AG04449 (cell line): ENCODE results near the gene ABLIM1.

Experiments used
- CTCF ChIA-PET: fragments of 350-600 bp; formaldehyde crosslinking; extraction: SDS; loops from one replicate; lab custom pipeline; 2021; ENCODE audit warnings: antibody characterized with exemption; lab: Yijun Ruan, JAX
- POLR2A ChIA-PET: fragments of 400-600, 350-600 bp; formaldehyde crosslinking; extraction: SDS; loops from one replicate; lab custom pipeline; 2020; ENCODE audit warnings: antibody characterized with exemption, inconsistent platforms; lab: Yijun Ruan, JAX
- DNase-seq: peaks from one replicate; pipeline ENCODE4 v3.0.0-alpha.2; 2010; ENCODE audit warnings: low read depth, low spot score
- H3K4me3 ChIP-seq: 2 replicates; pipeline ENCODE4 v1.5.1; 2011; ENCODE audit warnings: low read depth, mild to moderate bottlenecking, control low read depth, low read length
- TF ChIP-seq, protein P1 (sequence below): IDR thresholded peaks from one replicate; pipeline ENCODE4 v1.5.1; 2011; ENCODE audit warnings: mild to moderate bottlenecking, moderate library complexity, low read length, control low read depth, inconsistent platforms; ENCODE audit not compliant: insufficient read depth; ENCODE audit errors: missing control alignments

Gene ABLIM1

DNA sequence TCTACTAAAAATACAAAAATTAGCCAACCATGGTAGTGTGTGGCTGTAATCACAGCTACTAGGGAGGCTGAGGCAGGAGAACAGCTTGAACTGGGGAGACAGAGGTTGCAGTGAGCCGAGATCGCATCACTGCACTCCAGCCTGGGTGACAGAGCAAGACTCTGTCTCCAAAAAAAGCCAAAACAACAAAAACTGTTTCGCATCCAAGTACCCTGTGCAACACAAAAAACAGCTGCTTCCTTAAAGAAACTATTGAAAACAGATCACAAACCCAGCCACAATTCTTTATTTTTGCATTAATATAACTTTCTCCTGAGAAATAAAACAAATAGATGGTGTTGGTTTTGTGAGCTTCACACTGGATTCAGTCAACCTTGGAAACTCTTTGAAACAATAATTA lies 141.7 kb downstream of the ABLIM1 start:
- no peak for DNase-seq
- ChIA-PET CTCF (interaction anchor here (1.3 kb wide), 1 partner anchor 34 kb away, joined by 3 read pairs; no protein-coding TSS in a partner anchor), POLR2A (no interaction called here)
- no peak overlapping the region for H3K4me3 ChIP-seq
- TF ChIP-seq, protein P1, sequence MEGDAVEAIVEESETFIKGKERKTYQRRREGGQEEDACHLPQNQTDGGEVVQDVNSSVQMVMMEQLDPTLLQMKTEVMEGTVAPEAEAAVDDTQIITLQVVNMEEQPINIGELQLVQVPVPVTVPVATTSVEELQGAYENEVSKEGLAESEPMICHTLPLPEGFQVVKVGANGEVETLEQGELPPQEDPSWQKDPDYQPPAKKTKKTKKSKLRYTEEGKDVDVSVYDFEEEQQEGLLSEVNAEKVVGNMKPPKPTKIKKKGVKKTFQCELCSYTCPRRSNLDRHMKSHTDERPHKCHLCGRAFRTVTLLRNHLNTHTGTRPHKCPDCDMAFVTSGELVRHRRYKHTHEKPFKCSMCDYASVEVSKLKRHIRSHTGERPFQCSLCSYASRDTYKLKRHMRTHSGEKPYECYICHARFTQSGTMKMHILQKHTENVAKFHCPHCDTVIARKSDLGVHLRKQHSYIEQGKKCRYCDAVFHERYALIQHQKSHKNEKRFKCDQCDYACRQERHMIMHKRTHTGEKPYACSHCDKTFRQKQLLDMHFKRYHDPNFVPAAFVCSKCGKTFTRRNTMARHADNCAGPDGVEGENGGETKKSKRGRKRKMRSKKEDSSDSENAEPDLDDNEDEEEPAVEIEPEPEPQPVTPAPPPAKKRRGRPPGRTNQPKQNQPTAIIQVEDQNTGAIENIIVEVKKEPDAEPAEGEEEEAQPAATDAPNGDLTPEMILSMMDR, result no peak

DNA sequence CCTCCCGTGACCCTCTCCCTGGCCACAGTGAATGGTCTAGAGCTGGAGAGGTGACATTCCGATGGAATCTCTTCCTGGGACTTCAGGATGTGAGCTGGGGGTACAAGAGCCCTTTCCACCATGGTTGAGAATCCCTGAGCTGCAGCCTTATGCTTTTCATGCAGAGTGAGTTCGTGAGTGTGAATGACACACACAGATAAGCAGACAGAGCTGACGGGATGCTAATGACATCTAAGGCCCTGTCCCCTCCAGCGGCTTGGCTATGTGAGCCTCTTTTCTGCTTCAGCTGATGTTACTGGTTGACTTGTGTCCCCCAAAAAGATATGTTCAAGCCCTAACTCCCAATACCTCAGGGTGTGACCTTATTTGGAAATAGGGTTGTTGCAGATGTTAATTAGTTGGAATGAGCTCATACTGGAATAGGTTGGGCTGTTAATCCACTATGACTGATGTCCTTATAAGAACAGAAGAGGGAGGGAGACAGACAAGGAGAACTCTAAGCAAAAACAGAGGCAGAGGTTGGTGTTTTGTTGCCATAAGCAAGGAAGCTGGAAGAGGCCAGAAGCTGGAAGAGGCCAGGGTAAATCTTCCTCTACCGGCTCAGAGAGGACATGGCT lies 142.7 kb downstream of the ABLIM1 start:
- no peak overlapping the region for H3K4me3 ChIP-seq
- ChIA-PET POLR2A (no interaction called here), CTCF (interaction anchor here (0.9 to 1.6 kb wide), 3 partner anchors 35 to 44 kb away, joined by 3 to 5 read pairs (median 3); no protein-coding TSS in a partner anchor)
- TF ChIP-seq, protein P1, result no peak
- no peak for DNase-seq

DNA sequence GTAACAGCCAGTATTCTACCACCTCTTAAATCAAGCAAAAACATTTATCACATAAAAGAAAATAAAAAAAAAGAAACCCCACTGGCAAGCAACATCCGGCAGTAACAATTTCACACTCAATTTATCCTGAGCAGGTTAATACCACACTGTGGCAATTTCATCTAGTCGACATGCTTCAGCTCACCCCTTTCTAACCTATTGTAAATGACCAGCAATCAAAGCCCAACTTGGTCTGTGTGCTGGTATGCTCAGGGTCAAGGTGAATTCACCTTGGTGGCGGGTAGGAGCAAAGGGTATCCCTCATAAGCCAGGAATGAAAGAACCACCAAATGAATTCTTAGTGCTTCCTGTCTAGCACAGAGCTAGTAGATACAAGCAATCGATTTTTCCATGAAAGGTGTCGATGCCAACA lies 144.7 kb downstream of the ABLIM1 start:
- no peak overlapping the region for H3K4me3 ChIP-seq
- POLR2A ChIA-PET, result no interaction called here
- CTCF ChIA-PET, result interaction anchor here (1.2 kb wide), 1 partner anchor 273 kb away, joined by 4 read pairs; no protein-coding TSS in a partner anchor
- TF ChIP-seq, protein P1, result no peak
- DNase-seq, result no peak

DNA sequence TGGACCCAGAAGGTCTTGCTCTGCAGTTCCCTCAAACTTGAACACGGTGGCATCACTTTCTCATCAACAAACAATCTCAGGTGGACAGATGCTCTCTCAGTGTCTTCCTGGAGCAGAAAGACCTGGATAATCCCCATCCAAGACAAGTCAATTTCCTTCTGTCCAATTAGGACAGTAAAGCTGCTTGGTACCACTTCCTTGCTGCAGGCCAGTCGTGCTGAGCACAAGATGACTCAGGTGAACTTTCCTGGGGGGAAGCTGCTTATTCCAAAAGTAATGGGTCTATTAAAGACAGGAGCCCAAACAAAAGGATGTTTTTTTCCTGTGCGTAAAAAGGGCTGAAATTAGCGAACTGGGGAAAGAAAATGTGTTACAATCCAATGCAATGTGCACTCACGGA lies 146.2 kb downstream of the ABLIM1 start:
- no peak for DNase-seq
- POLR2A ChIA-PET, result no interaction called here
- TF ChIP-seq, protein P1, result no peak
- CTCF ChIA-PET, result no interaction called here
- no peak overlapping the region for H3K4me3 ChIP-seq

DNA sequence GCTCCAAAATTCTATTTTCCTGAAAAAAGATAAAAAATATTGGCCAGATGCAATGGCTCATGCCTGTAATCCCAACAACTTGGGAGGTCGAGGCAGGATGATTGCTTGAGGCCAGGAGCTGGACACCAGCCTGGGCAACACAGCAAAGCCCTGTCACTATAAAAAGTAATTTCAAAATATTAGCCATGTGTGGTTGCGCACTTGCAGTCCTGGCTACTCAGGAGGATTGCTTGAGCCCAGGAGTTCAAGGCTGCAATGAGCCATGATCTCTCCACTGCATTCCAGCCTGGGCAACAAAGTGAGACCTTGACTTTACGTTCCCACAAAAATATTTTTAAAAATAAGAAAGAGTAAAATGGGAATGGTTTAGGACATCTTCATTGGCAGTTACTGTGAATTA lies 149.7 kb downstream of the ABLIM1 start:
- TF ChIP-seq, protein P1, result no peak
- ChIA-PET POLR2A (no interaction called here), CTCF (no interaction called here)
- H3K4me3 ChIP-seq, result no peak overlapping the region
- no peak for DNase-seq

DNA sequence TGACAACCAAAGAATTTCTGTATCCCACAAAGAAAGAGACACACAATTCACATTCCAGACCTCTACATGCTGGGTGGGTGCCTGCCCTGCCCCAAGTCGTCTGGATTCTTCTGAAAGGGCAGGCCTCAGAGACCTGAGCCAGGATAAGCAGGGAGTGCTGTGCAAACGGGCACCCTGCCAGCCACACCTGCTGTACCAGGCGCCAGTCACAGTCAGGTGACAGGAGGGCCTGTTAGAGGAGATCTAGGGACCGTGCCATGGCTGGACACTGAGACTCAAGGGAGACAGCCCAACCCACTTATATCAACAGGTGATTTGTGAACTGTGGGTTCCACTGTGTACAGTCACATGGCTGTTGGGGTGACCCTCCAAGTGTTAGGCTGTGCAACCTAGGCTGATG lies 150.6 kb downstream of the ABLIM1 start:
- DNase-seq, result no peak
- ChIA-PET POLR2A (no interaction called here), CTCF (no interaction called here)
- no peak overlapping the region for H3K4me3 ChIP-seq
- TF ChIP-seq, protein P1, result no peak
